SK-N-SH (cell line): ENCODE data around the gene DLL4. TPM values are rescaled to one million over a fixed set of nuclear protein-coding genes. Genes with fewer than 3 reads are reported as not detected.
A peak's percentile ranks its signal among the peaks of the same experiment; 100 is the strongest.

Source experiments
- CTCF ChIA-PET: fragments of 300-600, 350-600 bp; formaldehyde crosslinking; extraction: SDS; loops from one replicate; lab custom pipeline; 2021; lab: Yijun Ruan, JAX
- POLR2A ChIA-PET: fragments of 350-600 bp; sonication (Branson Sonifier 250); formaldehyde crosslinking; extraction: SDS; loops from one replicate; lab custom pipeline; 2020; ENCODE audit warnings: antibody characterized with exemption, inconsistent platforms; lab: Yijun Ruan, JAX
- DNase-seq: peaks from one replicate; pipeline ENCODE4 v3.0.0; 2012
- H2AFZ ChIP-seq: fragments of 200-600 bp; sonication (generic); 2 replicates; pipeline ENCODE4 v1.8.1; 2016; ENCODE audit warnings: antibody characterized with exemption, mild to moderate bottlenecking, low read depth
- H3F3A ChIP-seq: fragments of 200-600 bp; sonication (generic); replicated peaks from 2 replicates; pipeline ENCODE3; 2016; ENCODE audit warnings: antibody characterized with exemption, mild to moderate bottlenecking; ENCODE audit not compliant: insufficient read depth
- H3K27ac ChIP-seq, 2 experiments: fragments of 200-500 bp in 1 of 2; fragments of 200-600 bp in 1 of 2; sonication (Bioruptor generic) in 1 of 2; sonication (generic), shearing (Covaris generic) in 1 of 2; 2 replicates each; pipeline versions ENCODE4 v1.5.1 to v1.6.1; 2014 to 2016; ENCODE audit warnings: low read depth in 2 of 2, inconsistent platforms in 1 of 2, low read length in 1 of 2, mild to moderate bottlenecking in 1 of 2, mixed read lengths in 1 of 2
- H3K27me3 ChIP-seq: fragments of 200-600 bp; sonication (generic), shearing (Covaris generic); 2 replicates; pipeline ENCODE4 v1.6.1; 2016; ENCODE audit warnings: mixed run types; ENCODE audit not compliant: insufficient read depth
- H3K36me3 ChIP-seq, 2 experiments: fragments of 200-500 bp in 1 of 2; fragments of 200-600 bp in 1 of 2; sonication (Bioruptor generic) in 1 of 2; sonication (generic) in 1 of 2; replicated peaks in 1 of 2; 2 replicates each; pipeline versions ENCODE3 to v1.5.1; 2014 to 2016; ENCODE audit warnings: low read length in 1 of 2, mild to moderate bottlenecking in 1 of 2; ENCODE audit not compliant: insufficient read depth in 2 of 2, control insufficient read depth in 1 of 2
- H3K4me1 ChIP-seq, 2 experiments: fragments of 200-500 bp in 1 of 2; fragments of 200-600 bp in 1 of 2; sonication (Bioruptor generic) in 1 of 2; sonication (generic), shearing (Covaris generic) in 1 of 2; 2 replicates each; pipeline versions ENCODE4 v1.5.1 to v1.6.1; 2014 to 2016; ENCODE audit warnings: low read depth in 1 of 2, low read length in 1 of 2, mixed run types in 1 of 2; ENCODE audit not compliant: insufficient read depth in 2 of 2, control insufficient read depth in 1 of 2
- H3K4me2 ChIP-seq: fragments of 200-600 bp; sonication (generic), shearing (Covaris generic); 2 replicates; pipeline ENCODE4 v1.6.1; 2017; ENCODE audit warnings: mixed run types
- H3K4me3 ChIP-seq, 2 experiments: fragments of 200-500 bp in 1 of 2; fragments of 200-600 bp in 1 of 2; sonication (Bioruptor generic) in 1 of 2; sonication (generic), shearing (Covaris generic) in 1 of 2; 2 replicates each; pipeline versions ENCODE4 v1.5.1 to v1.8.1; 2014 to 2016; ENCODE audit warnings: low read depth in 2 of 2, inconsistent platforms in 1 of 2, low read length in 1 of 2, mild to moderate bottlenecking in 1 of 2, mixed read lengths in 1 of 2, moderate library complexity in 1 of 2
- H3K79me2 ChIP-seq: fragments of 200-600 bp; sonication (generic); 2 replicates; pipeline ENCODE4 v1.8.1; 2017; ENCODE audit warnings: mild to moderate bottlenecking; ENCODE audit not compliant: insufficient read depth
- H3K9ac ChIP-seq: fragments of 200-600 bp; sonication (generic); 2 replicates; pipeline ENCODE4 v1.6.1; 2017; ENCODE audit warnings: mixed run types
- H3K9me2 ChIP-seq: fragments of 200-600 bp; sonication (generic); 2 replicates; pipeline ENCODE4 v1.6.1; 2017; ENCODE audit warnings: mixed run types
- H3K9me3 ChIP-seq: fragments of 200-600 bp; sonication (generic); 2 replicates; pipeline ENCODE4 v1.6.1; 2017; ENCODE audit warnings: mixed run types, mild to moderate bottlenecking, moderate library complexity
- H4K20me1 ChIP-seq: fragments of 200-600 bp; sonication (generic); 2 replicates; pipeline ENCODE4 v1.6.1; 2017; ENCODE audit warnings: mild to moderate bottlenecking, mixed run types; ENCODE audit not compliant: insufficient read depth
- ELF1 ChIP-seq: IDR thresholded peaks from 2 replicates; pipeline ENCODE4 v1.4.0; 2012
- EZH2phosphoT487 ChIP-seq: fragments of 200-600 bp; sonication (generic); IDR thresholded peaks from 2 replicates; pipeline ENCODE4 v1.6.1; 2017; ENCODE audit warnings: low read depth, mixed run types, mild to moderate bottlenecking, antibody characterized with exemption, moderate library complexity, borderline replicate concordance
- GABPA ChIP-seq: IDR thresholded peaks from 2 replicates; pipeline ENCODE4 v1.4.0; 2012; ENCODE audit warnings: low read depth, mild to moderate bottlenecking
- IRF3 ChIP-seq: fragments of 150-350 bp; IDR thresholded peaks from 2 replicates; pipeline ENCODE4 v1.6.1; 2016; ENCODE audit warnings: mild to moderate bottlenecking, low read depth, low read length
- MXI1 ChIP-seq: IDR thresholded peaks from 2 replicates; pipeline ENCODE4 v1.6.1; 2012; ENCODE audit warnings: mild to moderate bottlenecking, low read depth, low read length, improper control_type of control experiment
- NFIC ChIP-seq: IDR thresholded peaks from 2 replicates; pipeline ENCODE4 v1.4.0; 2012; ENCODE audit warnings: borderline replicate concordance
- NRF1 ChIP-seq: IDR thresholded peaks from 2 replicates; pipeline ENCODE4 v1.6.1; 2012; ENCODE audit warnings: low read depth, mild to moderate bottlenecking, low read length
- POLR2AphosphoS5 ChIP-seq: IDR thresholded peaks from 2 replicates; pipeline ENCODE4 v1.6.1; 2012; ENCODE audit warnings: low read depth, low read length
- RAD21 ChIP-seq: IDR thresholded peaks from 2 replicates; pipeline ENCODE4 v1.6.1; 2012; ENCODE audit warnings: mild to moderate bottlenecking, low read length
- RCOR1 ChIP-seq: fragments of 150-350 bp; IDR thresholded peaks from 2 replicates; pipeline ENCODE4 v1.6.1; 2017; ENCODE audit warnings: antibody characterized with exemption, low read length
- RFX5 ChIP-seq: IDR thresholded peaks from 2 replicates; pipeline ENCODE4 v1.6.1; 2012; ENCODE audit warnings: mild to moderate bottlenecking, improper control_type of control experiment, low read length
- SMC3 ChIP-seq: IDR thresholded peaks from 2 replicates; pipeline ENCODE4 v1.6.1; 2012; ENCODE audit warnings: low read depth, low read length, improper control_type of control experiment
- TEAD4 ChIP-seq: IDR thresholded peaks from 2 replicates; pipeline ENCODE4 v1.4.0; 2012; ENCODE audit warnings: mild to moderate bottlenecking, borderline replicate concordance; ENCODE audit not compliant: insufficient read depth
- USF1 ChIP-seq: IDR thresholded peaks from 2 replicates; pipeline ENCODE4 v1.4.0; 2012; ENCODE audit warnings: low read depth, borderline replicate concordance
- USF2 ChIP-seq: fragments of 150-350 bp; IDR thresholded peaks from 2 replicates; pipeline ENCODE4 v1.6.1; 2017; ENCODE audit warnings: antibody characterized with exemption, low read length, low read depth, borderline replicate concordance
- YY1 ChIP-seq: IDR thresholded peaks from 2 replicates; pipeline ENCODE4 v1.4.0; 2012; ENCODE audit warnings: low read depth, mild to moderate bottlenecking
- ZBTB33 ChIP-seq: IDR thresholded peaks from 2 replicates; pipeline ENCODE4 v1.4.0; 2012; ENCODE audit warnings: low read depth, borderline replicate concordance
- WGBS: methylation state at CpG from one replicate; pipeline ENCODE4 v1.1.6; 2017; ENCODE audit warnings: low lambda C conversion rate; 5-methylcytosine and 5-hydroxymethylcytosine counted together
- polyA plus RNA-seq, 3 experiments: library from polyadenylated mRNA; depleted of rRNA; stranded (reverse); fragments of >200 nt; gene quantifications; 2 replicates each; pipeline ENCODE4 v1.2.3, GENCODE V29; 2012

Gene DLL4
- polyA plus RNA-seq, 1 of the 3 experiments (the other 2 are of a cell fraction): 0.03 TPM

- Histone ChIP-seq H2AFZ (no peak overlapping the region), H3F3A (no peaks in the 10 kb centered on the region), H3K79me2 (no peaks in the 10 kb centered on the region), H3K9me3 (no peaks in the 10 kb centered on the region), H4K20me1 (no peaks in the 10 kb centered on the region), H3K27ac (no peak overlapping the region), H3K4me2 (peak overlapping the region; percentile 92), H3K36me3 (no peaks in the 10 kb centered on the region), H3K27me3 (peaks cover 53% of the 10 kb centered on the region), H3K4me1 (peaks cover 17 to 44% of the 10 kb centered on the region in 2 experiments; a peak in 2 of 4 replicates), H3K9ac (no peak overlapping the region), H3K4me3 (peak overlapping the region; percentile 46 to 49; a peak in 3 of 4 replicates), H3K9me2 (no peaks in the 10 kb centered on the region)
- 2% methylated on average over 44 of the region's 68 CpGs for WGBS
- ChIA-PET CTCF (interaction anchor here (0.6 to 33.6 kb wide), 9 partner anchors 12 to 260 kb away, joined by 3 to 675 read pairs (median 5); partner anchors contain the start of genes CHAC1 and VPS18), POLR2A (interaction anchor here (1.1 to 1.8 kb wide), 3 partner anchors 13 to 26 kb away, joined by 3 to 5 read pairs (median 4); no protein-coding TSS in a partner anchor)
- DNase-seq: peak; percentile 61
- no peak for TF ChIP-seq USF2
- TF ChIP-seq NFIC: no peak
- TF ChIP-seq EZH2phosphoT487: no peak
- TF ChIP-seq SMC3: no peak
- no peak for TF ChIP-seq TEAD4
- no peak for TF ChIP-seq RCOR1
- no peak for TF ChIP-seq ELF1
- no peak for TF ChIP-seq YY1
- no peak for TF ChIP-seq MXI1
- no peak for TF ChIP-seq POLR2AphosphoS5
- TF ChIP-seq USF1: no peak
- no peak for TF ChIP-seq GABPA
- TF ChIP-seq ZBTB33: no peak
- TF ChIP-seq IRF3: no peak
- TF ChIP-seq RAD21: no peak
- TF ChIP-seq RFX5: no peak
- TF ChIP-seq NRF1: no peak
These were observed 1.0 kb upstream of the DLL4 start for GRCh38 chr15:40927873-40928806.
